Erythroblast (primary cell): ENCODE measurements around the gene EYA4.

ENCODE experiments used
- DNase-seq, 2 experiments: peaks; one replicate each; lab custom pipeline; 2025; lab: John Stamatoyannopoulos, UW
- GATA1 ChIP-seq: IDR thresholded peaks from 2 replicates; pipeline ENCODE4 v1.6.1; 2011; ENCODE audit warnings: low read depth, mild to moderate bottlenecking, control low read depth, low read length, moderate library complexity
- POLR2A ChIP-seq: IDR thresholded peaks from 2 replicates; pipeline ENCODE4 v1.6.1; 2011; ENCODE audit warnings: mild to moderate bottlenecking, low read length

EYA4 gene

DNA sequence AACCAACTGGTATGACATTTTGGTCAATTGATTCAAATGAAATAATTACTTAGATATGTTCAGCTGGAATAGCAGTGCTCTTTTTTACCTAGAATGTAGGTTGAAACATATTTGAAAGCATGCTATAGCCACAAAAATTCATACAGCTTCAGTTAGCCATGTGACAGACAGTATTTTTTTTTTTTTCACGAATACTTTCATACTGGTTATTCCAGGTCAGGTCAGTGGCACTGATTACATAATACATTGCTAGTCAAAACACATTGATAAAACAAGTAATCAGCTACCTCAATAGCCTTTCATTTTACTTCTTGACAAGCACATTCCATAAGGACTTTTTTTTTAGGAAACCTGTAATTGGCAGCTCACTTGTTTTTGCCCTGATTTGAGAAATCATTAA lies 222.6 kb downstream of the EYA4 start:
- no peak for TF ChIP-seq GATA1
- TF ChIP-seq POLR2A, result no peak
- no peak for DNase-seq

DNA sequence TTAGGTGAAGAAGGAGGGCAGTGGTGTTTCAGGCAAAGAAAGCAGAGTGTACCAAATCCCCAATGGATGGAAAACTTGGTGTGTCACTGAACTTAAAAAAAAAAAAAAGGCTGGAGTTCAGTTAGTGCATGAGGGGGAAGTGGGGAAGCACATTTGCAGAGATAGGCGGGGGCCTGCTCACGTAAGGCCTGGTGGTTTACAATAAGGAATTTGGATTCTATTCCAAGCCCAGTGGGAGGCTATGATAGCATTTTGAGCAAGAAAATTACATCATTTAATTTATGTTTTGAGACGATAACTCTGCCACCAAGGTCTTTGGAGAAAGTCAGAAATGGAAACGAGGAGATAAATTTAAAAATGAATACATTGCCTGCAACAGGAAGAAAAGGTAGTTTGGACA lies 225.5 kb downstream of the EYA4 start:
- TF ChIP-seq POLR2A (no peak), GATA1 (no peak)
- no peak for DNase-seq

- TF ChIP-seq POLR2A (no peak), GATA1 (no peak)
- no peak for DNase-seq
Observed at GRCh38 chr6:133467231-133467981, 226.2 kb downstream of the EYA4 start.

DNA sequence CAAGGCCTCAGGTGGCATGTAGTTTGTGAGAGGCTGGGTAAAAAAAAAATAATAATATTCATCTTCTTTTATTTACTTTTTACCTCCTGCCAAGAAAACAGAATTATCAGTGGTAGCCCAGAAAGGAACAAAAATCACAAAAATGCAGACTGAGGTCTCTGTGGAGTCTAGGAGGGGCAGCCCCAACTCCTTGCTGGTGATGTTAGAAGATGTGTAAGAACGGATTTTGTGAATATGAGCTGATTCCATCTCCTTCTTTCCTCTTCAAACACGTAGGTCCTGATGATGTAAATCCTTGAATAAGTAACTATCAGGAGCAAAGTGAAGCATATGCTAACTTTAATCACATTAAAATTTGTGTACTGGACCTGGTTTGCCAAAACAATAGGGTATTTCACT lies 226.8 kb downstream of the EYA4 start:
- no peak for TF ChIP-seq POLR2A
- TF ChIP-seq GATA1, result no peak
- no peak for DNase-seq

DNA sequence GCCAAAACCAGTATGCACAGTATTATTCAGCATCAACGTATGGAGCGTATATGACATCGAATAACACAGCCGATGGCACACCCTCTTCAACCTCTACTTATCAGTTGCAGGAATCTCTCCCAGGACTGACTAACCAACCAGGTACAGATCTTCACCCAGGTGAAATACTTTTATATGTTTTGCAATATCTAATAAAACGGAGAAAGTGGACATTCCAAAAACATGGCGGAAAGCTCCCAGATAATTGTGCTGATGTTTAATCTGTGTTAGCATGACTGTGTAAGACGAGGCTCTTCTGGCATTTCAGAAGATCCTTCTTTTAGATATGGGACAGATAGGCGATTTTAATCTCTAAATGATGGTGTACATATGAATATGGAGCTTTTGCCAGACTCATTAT lies 227.4 kb downstream of the EYA4 start:
- no peak for DNase-seq
- TF ChIP-seq GATA1 (no peak), POLR2A (no peak)

GRCh38 chr6:133474516-133474915 lies 233.4 kb downstream of the EYA4 start:
- no peak for DNase-seq

GRCh38 chr6:133478673-133479072 lies 237.5 kb downstream of the EYA4 start:
- DNase-seq, result no peak
- TF ChIP-seq GATA1 (no peak), POLR2A (no peak)

More at GRCh38 chr6:133474516-133474915, 233.4 kb downstream of the EYA4 start:
- TF ChIP-seq GATA1 (no peak), POLR2A (no peak)

GRCh38 chr6:133487174-133487573 lies 246.0 kb downstream of the EYA4 start:
- TF ChIP-seq POLR2A (no peak), GATA1 (no peak)
- DNase-seq, result no peak

DNA sequence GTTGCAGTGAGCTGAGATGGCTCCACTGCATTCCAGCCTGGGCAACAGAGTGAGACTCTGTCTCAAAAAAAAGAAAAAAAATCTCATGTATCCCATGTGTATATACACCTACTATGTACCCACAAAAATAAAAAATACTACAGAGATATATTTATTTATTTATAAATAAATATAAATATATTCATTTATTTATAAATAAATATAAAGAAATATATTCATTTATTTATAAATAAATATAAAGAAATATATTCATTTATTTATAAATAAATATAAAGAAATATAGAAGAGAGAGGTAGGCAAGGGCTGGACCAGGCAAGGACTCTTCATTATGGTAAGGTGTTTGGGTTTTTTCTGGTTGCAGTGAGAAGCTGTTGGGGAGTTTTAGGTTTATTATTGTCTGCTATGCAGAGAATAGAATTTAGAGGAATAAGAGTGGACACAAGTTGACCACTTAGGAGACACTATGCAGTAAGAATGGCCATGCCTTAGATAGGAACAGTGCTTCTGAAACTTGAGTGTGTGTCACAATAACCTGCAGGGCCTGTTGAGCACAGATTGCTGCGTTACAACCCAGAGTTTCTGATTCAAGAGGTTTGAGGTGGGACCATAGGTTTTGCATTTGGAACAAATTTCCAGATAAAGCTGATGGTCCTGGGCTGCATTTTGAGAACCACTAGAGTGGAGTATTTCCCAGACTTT lies 254.2 kb downstream of the EYA4 start:
- DNase-seq, result no peak
- no peak for TF ChIP-seq GATA1
- no peak for TF ChIP-seq POLR2A

- TF ChIP-seq GATA1, result no peak
- no peak for TF ChIP-seq POLR2A
- no peak for DNase-seq
Observed at GRCh38 chr6:133499662-133500061, 258.5 kb downstream of the EYA4 start.

- TF ChIP-seq GATA1 (no peak), POLR2A (no peak)
- DNase-seq, result no peak
Observed at GRCh38 chr6:133501675-133502270, 260.6 kb downstream of the EYA4 start.

- DNase-seq, result no peak
- TF ChIP-seq GATA1 (no peak), POLR2A (no peak)
Observed at GRCh38 chr6:133502441-133503335, 261.5 kb downstream of the EYA4 start.

- TF ChIP-seq GATA1 (no peak), POLR2A (no peak)
- DNase-seq, result no peak
Observed at GRCh38 chr6:133503336-133503729, 262.2 kb downstream of the EYA4 start.
